Activated CD4-positive, alpha-beta T cell treated with anti-CD3 and anti-CD28 coated beads, Interleukin-10, Interleukin-2, amounts not matched to agents 100 ng/mL and 50 ng/mL, durations not matched to agents 16 hours and 8 hours (primary cell): Measurements from ENCODE around the gene GPC6.

Source experiments
- DNase-seq: peaks from one replicate; pipeline ENCODE4 v3.0.0-alpha.2; 2020

The GPC6 gene

GRCh38 chr13:94145966-94146365 is 919.4 kb downstream of the GPC6 start:
- DNase-seq: no peak

GRCh38 chr13:94153586-94153985 is 927.0 kb downstream of the GPC6 start:
- DNase-seq: no peak

- no peak for DNase-seq
Observed at GRCh38 chr13:94154367-94154766, 927.8 kb downstream of the GPC6 start.

- no peak for DNase-seq
Observed at GRCh38 chr13:94157705-94158218, 931.2 kb downstream of the GPC6 start.

- no peak for DNase-seq
Observed at GRCh38 chr13:94160875-94161274, 934.3 kb downstream of the GPC6 start.

- no peak for DNase-seq
Observed at GRCh38 chr13:94162289-94162688, 935.7 kb downstream of the GPC6 start.

GRCh38 chr13:94163535-94163934 is 936.9 kb downstream of the GPC6 start:
- DNase-seq: no peak

GRCh38 chr13:94168783-94169453 is 942.3 kb downstream of the GPC6 start:
- DNase-seq: no peak

GRCh38 chr13:94169454-94170144 is 943.0 kb downstream of the GPC6 start:
- no peak for DNase-seq

GRCh38 chr13:94170145-94170571 is 943.6 kb downstream of the GPC6 start:
- no peak for DNase-seq

- no peak for DNase-seq
Observed at GRCh38 chr13:94172416-94172815, 945.8 kb downstream of the GPC6 start.

GRCh38 chr13:94173312-94173854 is 946.8 kb downstream of the GPC6 start:
- no peak for DNase-seq

GRCh38 chr13:94174009-94174408 is 947.4 kb downstream of the GPC6 start:
- no peak for DNase-seq

GRCh38 chr13:94175076-94175475 is 948.5 kb downstream of the GPC6 start:
- no peak for DNase-seq

- no peak for DNase-seq
Observed at GRCh38 chr13:94176561-94176960, 950.0 kb downstream of the GPC6 start.

GRCh38 chr13:94177041-94177440 is 950.4 kb downstream of the GPC6 start:
- no peak for DNase-seq

- no peak for DNase-seq
Observed at GRCh38 chr13:94178625-94179244, 952.1 kb downstream of the GPC6 start.

GRCh38 chr13:94181461-94182107 is 955.0 kb downstream of the GPC6 start:
- no peak for DNase-seq

- no peak for DNase-seq
Observed at GRCh38 chr13:94182185-94182761, 955.7 kb downstream of the GPC6 start.

GRCh38 chr13:94186470-94186869 is 959.9 kb downstream of the GPC6 start:
- DNase-seq: no peak

- DNase-seq: no peak
Observed at GRCh38 chr13:94188201-94188854, 961.7 kb downstream of the GPC6 start.

GRCh38 chr13:94192431-94192975 is 965.9 kb downstream of the GPC6 start:
- peak; percentile 11 for DNase-seq
